ENCODE measurements around the gene ST3GAL5. TPM values are rescaled to one million over a fixed set of nuclear protein-coding genes. Genes with fewer than 3 reads are reported as not detected.
A peak's percentile ranks its signal among the peaks of the same experiment; 100 is the strongest.

The ST3GAL5 gene
- total and polyA plus RNA-seq, 12 donors: 25.6 to 172 (median 85.6) TPM

GRCh38 chr2:85917887-85918795 is 29.4 kb upstream of the ST3GAL5 start:
- Histone ChIP-seq H3K4me3 (no peak overlapping the region), H3K4me1 (replicated peaks in 1 of 2) (peaks cover 15 to 22% of the 10 kb centered on the region in 2 donors), H3K27me3 (no peaks in the 10 kb centered on the region), H3K9me3 (replicated peaks in 1 of 3) (no peaks in the 10 kb centered on the region), H3K36me3 (replicated peaks in 1 of 2) (no peaks in the 10 kb centered on the region), H3K27ac (no peak overlapping the region)
- DNase-seq: peak in 2 of 7 donors; percentile 5 to 17
- intact Hi-C loops (cut with DNase I): no loop called here
- 57 to 85% (median 66%) methylated on average over 3 of the region's 3 CpGs for WGBS, 4 donors
- no peak for TF ChIP-seq CTCF (IDR thresholded peaks at IDR 0.05)
- no peak for TF ChIP-seq POLR2A (IDR thresholded peaks at IDR 0.05)

- Histone ChIP-seq H3K4me3 (no peak overlapping the region), H3K4me1 (replicated peaks in 1 of 2) (peaks cover 18 to 20% of the 10 kb centered on the region in 2 donors), H3K9me3 (replicated peaks in 1 of 3) (no peaks in the 10 kb centered on the region), H3K27me3 (no peaks in the 10 kb centered on the region), H3K27ac (peak overlapping the region in 3 of 5 donors; percentile 20 to 44 (median 38)), H3K36me3 (replicated peaks in 1 of 2) (no peaks in the 10 kb centered on the region)
- 59 to 85% (median 69%) methylated on average over 3 of the region's 3 CpGs for WGBS, 4 donors
- peak in 2 of 7 donors; percentile 33 to 53 for DNase-seq
- intact Hi-C loops (cut with DNase I): no loop called here
- TF ChIP-seq POLR2A (IDR thresholded peaks at IDR 0.05) (no peak), CTCF (IDR thresholded peaks at IDR 0.05) (no peak)
These were observed 27.0 kb upstream of the ST3GAL5 start for GRCh38 chr2:85915606-85916303.

- peaks cover 24 to 28% of the 10 kb centered on the region in 2 donors for H3K4me1 ChIP-seq (replicated peaks in 1 of 2)
- H3K27me3 ChIP-seq: no peaks in the 10 kb centered on the region
- H3K9me3 ChIP-seq (replicated peaks in 1 of 3): no peaks in the 10 kb centered on the region
- H3K27ac ChIP-seq: peak overlapping the region in 3 of 5 donors; percentile 20 to 44 (median 38)
- TF ChIP-seq POLR2A (IDR thresholded peaks at IDR 0.05) (no peak), CTCF (IDR thresholded peaks at IDR 0.05) (no peak)
- peak in 1 of 7 donors; percentile 36 for DNase-seq
- intact Hi-C loops (cut with DNase I): no loop called here
- no peak overlapping the region for H3K4me3 ChIP-seq
- H3K36me3 ChIP-seq (replicated peaks in 1 of 2): no peaks in the 10 kb centered on the region
- 49 to 60% (median 54%) methylated on average over 2 of the region's 2 CpGs for WGBS, 4 donors
These were observed 26.1 kb upstream of the ST3GAL5 start for GRCh38 chr2:85914922-85915321.

Data from adrenal gland (tissue), 12 donors.